Measurements from ENCODE around the gene PDZD4.

The PDZD4 gene

GRCh38 chrX:153877571-153878261, 47.4 kb upstream of the PDZD4 start:
- Histone ChIP-seq H3K4me3 (ENCODE audit: low read depth in 1 of 2, low read length in 1 of 2) (no peak overlapping the region), H3K36me3 (no peaks in the 10 kb centered on the region), H3K9me3 (no peaks in the 10 kb centered on the region), H3K4me1 (ENCODE audit: control insufficient read depth in 1 of 2, insufficient read depth in 1 of 2, low read depth in 1 of 2, low read length in 1 of 2) (no peaks in the 10 kb centered on the region), H3K27ac (no peak overlapping the region), H3K27me3 (peaks cover 73% of the 10 kb centered on the region)
- no peak for TF ChIP-seq CTCF (IDR thresholded peaks at IDR 0.05)

DNA sequence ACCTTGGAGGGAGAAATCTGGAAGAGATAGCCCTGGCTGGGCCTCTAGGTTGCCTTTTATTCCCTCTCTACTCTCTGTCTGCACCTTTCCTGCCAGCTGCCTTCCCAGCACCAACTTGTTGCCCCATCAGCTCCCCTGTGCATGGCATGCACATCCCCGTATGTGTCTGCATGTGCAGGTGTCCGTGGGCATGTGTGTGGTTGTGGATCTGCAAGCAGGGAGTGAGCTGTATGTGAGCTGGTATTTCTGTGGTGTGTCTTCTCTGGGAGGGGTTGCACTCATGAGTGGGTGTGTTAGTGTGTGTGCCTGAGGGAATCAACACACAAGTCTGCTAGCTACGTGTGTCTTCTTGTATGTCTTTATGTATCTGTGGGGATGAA, 45.8 kb upstream of the PDZD4 start:
- peaks cover 60% of the 10 kb centered on the region for H3K27me3 ChIP-seq
- no peak for TF ChIP-seq CTCF (IDR thresholded peaks at IDR 0.05)
- no peak overlapping the region for H3K4me3 ChIP-seq (ENCODE audit: low read depth in 1 of 2, low read length in 1 of 2)

DNA sequence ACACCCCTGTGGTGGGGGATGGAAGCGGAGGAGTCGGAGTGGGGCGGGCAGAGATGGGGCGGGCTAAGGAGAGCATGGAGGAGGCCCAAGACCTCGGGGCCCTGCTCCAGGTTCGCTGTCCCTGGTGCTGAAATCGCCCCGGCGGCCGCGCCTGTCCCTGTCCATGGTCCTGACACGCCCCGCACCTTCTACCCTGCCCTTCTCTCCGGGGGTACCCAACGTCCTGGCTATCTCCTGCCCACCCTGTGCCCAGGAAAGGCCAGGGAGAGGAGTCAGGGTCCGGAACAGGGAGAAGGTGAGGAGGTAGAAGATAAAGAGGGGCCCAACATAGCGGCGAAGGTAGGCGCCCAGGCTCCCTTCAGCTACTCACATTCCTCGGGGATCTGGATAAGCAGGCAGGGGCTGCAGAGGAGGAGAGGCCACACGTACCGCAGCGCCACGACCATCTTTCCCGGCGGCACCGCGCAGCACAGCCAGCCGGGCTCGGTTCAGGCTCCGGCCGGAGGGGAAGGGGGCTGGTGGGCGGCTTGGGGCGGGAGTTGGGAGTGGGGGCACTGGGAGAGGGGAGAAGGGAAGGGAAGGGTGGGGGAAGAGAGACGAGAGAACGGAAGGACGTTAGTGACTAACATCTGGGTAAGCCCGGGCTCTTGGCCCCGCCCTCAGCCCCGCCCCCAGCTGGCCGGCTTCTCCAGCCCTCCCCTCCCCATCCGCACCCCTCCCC, 45.2 kb upstream of the PDZD4 start:
- Histone ChIP-seq H3K27ac (no peak overlapping the region), H3K36me3 (no peaks in the 10 kb centered on the region), H3K9me3 (no peaks in the 10 kb centered on the region), H3K4me1 (ENCODE audit: control insufficient read depth in 1 of 2, insufficient read depth in 1 of 2, low read depth in 1 of 2, low read length in 1 of 2) (no peaks in the 10 kb centered on the region), H3K27me3 (peaks cover 60% of the 10 kb centered on the region), H3K4me3 (ENCODE audit: low read depth in 1 of 2, low read length in 1 of 2) (no peak overlapping the region)
- no peak for TF ChIP-seq CTCF (IDR thresholded peaks at IDR 0.05)

More for the DNA sequence above, 45.8 kb upstream of the PDZD4 start:
- Histone ChIP-seq H3K4me1 (ENCODE audit: control insufficient read depth in 1 of 2, insufficient read depth in 1 of 2, low read depth in 1 of 2, low read length in 1 of 2) (no peaks in the 10 kb centered on the region), H3K9me3 (no peaks in the 10 kb centered on the region), H3K36me3 (no peaks in the 10 kb centered on the region), H3K27ac (no peak overlapping the region)

GRCh38 chrX:153874366-153875125, 44.2 kb upstream of the PDZD4 start:
- no peaks in the 10 kb centered on the region for H3K36me3 ChIP-seq
- no peak overlapping the region for H3K4me3 ChIP-seq (ENCODE audit: low read depth in 1 of 2, low read length in 1 of 2)
- no peak for TF ChIP-seq CTCF (IDR thresholded peaks at IDR 0.05)
- no peaks in the 10 kb centered on the region for H3K4me1 ChIP-seq (ENCODE audit: control insufficient read depth in 1 of 2, insufficient read depth in 1 of 2, low read depth in 1 of 2, low read length in 1 of 2)
- no peaks in the 10 kb centered on the region for H3K9me3 ChIP-seq
- no peak overlapping the region for H3K27ac ChIP-seq
- peaks cover 52% of the 10 kb centered on the region for H3K27me3 ChIP-seq

DNA sequence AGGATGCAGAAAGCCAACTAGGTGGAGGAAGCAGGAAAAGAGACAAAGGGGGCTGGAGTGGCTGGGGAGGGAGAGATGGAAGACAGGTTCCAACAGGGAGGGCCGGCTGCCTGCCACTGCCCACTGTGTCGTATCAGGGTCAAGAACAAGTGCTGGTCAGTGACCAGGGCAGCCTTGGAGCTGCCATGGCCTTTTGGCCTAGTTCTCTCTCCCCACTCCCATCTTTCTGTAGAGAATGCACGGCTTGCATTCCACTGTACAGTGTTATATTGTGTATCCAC, 43.7 kb upstream of the PDZD4 start:
- no peaks in the 10 kb centered on the region for H3K4me1 ChIP-seq (ENCODE audit: control insufficient read depth in 1 of 2, insufficient read depth in 1 of 2, low read depth in 1 of 2, low read length in 1 of 2)
- no peak overlapping the region for H3K27ac ChIP-seq
- H3K4me3 ChIP-seq (ENCODE audit: low read depth in 1 of 2, low read length in 1 of 2): no peak overlapping the region
- peaks cover 47% of the 10 kb centered on the region for H3K27me3 ChIP-seq
- no peaks in the 10 kb centered on the region for H3K9me3 ChIP-seq
- H3K36me3 ChIP-seq: no peaks in the 10 kb centered on the region
- TF ChIP-seq CTCF (IDR thresholded peaks at IDR 0.05): no peak

Data from neutrophil (primary cell).